ENCODE measurements around the gene SSBP2. TPM values are rescaled to one million over a fixed set of nuclear protein-coding genes. Genes with fewer than 3 reads are reported as not detected.

The SSBP2 gene
- 9.0 and 21.7 TPM in 2 replicates for total RNA-seq

- DNase-seq (ENCODE audit: low read depth in 2 of 2), result peak; percentile 98 to 99
Observed at GRCh38 chr5:81751009-81751835, at the start of gene SSBP2. Gene SSBP2, minus strand, starts transcription at chr5:81751097. Its CDS starts 55 bp downstream, at chr5:81751042.

- DNase-seq (ENCODE audit: low read depth in 2 of 2), result no peak
Observed at GRCh38 chr5:81795666-81796065, 44.8 kb upstream of the SSBP2 start.

- DNase-seq (ENCODE audit: low read depth in 2 of 2), result no peak
Observed at GRCh38 chr5:81794226-81794625, 43.3 kb upstream of the SSBP2 start.

GRCh38 chr5:81790336-81790735 is 39.4 kb upstream of the SSBP2 start:
- no peak for DNase-seq (ENCODE audit: low read depth in 2 of 2)

DNA sequence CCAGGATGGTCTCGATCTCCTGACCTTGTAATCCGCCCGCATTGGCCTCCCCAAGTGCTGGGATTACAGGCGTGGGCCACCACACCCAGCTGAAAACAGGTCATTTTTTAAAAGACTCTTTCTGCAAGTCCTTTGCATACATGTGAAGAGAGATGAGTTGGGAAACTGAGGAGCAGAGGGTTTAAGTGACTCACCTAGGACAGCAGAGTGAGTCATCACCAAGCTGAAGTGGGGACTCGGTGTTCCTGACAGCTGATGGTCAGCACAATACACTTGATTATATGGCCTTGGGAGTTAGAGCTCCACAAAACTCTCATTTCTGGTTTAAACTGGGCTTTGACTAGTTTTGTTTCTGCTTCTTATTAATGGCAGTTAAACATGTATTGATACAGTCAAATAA is 38.1 kb upstream of the SSBP2 start:
- peak in 1 of 2 donors; percentile 43 for DNase-seq (ENCODE audit: low read depth in 2 of 2)

DNA sequence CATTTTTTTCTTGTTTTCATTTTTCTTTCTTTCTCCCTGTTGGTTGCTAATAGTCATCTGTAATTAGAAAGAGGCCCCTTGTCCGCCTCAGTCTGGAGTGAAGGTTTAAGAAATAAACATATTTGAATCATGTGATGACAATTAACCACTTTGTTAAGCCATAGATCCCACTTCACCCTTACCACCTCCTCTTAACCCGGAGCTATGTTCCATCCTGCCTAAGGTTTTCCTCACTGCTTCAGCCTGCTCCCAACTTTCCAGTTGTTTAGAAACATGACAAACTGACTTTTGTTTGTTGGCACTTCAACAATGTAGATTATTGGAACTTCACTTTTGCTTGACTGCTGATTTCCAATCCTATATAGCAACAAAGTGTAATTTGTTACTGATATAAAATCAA is 37.4 kb upstream of the SSBP2 start:
- no peak for DNase-seq (ENCODE audit: low read depth in 2 of 2)

DNA sequence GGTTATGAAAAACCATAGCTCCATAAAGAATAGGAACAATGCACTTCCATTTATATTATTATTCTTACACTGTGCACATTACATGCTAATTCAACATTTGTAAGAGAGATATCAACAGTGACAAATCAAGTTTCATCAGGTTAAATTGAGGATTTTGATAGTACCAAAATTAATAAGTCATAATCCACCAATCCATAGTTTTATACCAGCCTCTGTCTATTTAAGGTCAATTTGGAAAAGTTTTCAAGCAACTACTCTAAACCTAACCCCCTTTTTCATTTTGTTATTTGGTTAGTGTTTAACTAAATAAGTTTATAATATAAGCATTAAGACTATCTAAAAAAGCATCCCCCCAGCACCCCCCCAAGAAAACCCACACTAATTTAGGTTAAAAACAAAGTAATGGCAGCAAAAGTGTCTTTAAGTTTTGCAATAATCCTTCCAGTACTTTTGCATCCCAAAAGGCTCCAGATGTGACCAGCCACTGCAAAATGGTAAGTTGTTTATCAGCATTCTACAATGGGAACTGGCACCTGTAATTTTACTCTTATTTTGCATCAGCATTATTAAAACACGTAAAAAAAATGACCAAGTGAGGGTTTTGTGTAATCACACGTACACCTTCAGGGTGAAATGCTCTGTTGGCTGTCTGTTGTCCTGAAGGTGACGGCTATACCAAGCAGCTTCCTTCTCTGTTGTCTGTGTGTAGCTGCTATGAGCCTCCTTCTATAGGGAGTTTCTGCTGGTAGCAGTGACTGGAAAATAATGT is 36.8 kb upstream of the SSBP2 start:
- peak in 1 of 2 donors; percentile 63 for DNase-seq (ENCODE audit: low read depth in 2 of 2)

DNA sequence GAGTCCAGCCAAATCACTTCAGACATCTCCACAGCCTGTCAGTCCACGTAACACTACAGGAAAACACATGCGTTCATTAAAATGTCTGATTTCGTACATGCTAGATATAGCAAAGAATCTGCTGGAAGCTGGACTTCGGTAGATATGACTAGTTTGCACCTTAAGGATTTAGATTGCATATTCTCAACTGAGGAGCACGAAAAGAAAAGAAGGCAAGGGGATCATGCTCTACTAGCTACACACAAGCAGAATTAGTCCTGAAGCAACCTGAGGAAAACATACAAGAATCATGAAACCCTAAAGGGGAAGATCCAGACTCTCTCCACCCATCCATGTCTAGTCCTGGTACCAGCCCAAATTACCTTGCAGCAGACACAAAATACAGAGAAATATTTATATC is 36.1 kb upstream of the SSBP2 start:
- DNase-seq (ENCODE audit: low read depth in 2 of 2), result no peak

GRCh38 chr5:81786496-81786895 is 35.6 kb upstream of the SSBP2 start:
- no peak for DNase-seq (ENCODE audit: low read depth in 2 of 2)

GRCh38 chr5:81785322-81785721 is 34.4 kb upstream of the SSBP2 start:
- DNase-seq (ENCODE audit: low read depth in 2 of 2), result no peak

DNA sequence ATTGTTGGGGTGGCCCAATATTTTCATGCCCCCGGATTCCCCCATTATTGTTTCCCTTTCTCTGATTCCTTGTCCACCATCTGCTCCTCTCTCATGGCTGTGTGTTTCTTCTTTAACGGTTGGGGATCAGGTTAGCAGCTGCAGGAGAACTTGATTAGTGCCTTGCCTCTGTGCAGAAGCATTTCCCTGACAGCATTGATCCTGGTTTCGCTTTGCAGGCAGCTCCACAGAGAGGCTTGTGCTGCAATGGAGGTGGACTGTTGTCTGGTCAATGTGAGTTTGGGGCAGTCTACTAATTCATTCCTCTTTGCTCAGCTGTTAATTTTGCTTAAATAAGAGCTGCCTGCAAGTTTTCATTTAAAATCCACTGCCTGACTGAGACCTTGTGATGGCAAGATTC is 32.5 kb upstream of the SSBP2 start:
- no peak for DNase-seq (ENCODE audit: low read depth in 2 of 2)

DNA sequence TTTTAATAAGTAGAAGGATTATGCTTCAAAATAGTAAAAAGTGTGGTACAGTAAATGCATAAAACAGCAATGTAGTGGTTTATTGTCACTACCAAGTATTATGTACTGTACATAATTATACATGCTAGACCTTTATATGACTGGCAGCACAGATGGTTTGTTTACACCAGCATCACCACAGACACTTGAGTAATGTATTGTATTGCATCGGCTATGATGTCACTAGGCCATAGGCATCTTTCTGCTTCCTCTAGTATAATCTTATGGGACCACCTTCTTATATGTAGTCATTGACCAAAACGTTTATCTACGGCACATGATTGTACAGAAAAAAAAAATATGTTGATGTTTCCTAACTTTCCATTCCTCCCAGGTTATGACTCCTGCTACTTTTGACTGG is 31.9 kb upstream of the SSBP2 start:
- no peak for DNase-seq (ENCODE audit: low read depth in 2 of 2)

DNA sequence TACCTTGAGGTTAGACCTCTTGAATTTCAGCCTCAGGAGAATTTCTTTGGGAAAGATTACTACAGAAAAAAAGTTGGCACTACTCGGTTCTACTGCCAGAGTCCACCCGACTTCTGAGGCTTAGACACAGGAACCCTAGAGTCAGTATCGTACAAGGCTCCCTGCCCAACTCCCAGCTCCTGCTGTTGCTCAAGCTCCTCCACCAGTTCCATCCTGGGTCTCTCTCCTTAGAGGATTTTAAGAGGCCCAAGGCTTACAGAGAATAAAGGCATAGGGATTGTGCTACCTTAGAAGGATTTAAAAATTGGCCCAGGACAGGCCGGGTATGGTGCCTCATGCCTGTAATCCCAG is 29.0 kb upstream of the SSBP2 start:
- DNase-seq (ENCODE audit: low read depth in 2 of 2), result no peak

DNA sequence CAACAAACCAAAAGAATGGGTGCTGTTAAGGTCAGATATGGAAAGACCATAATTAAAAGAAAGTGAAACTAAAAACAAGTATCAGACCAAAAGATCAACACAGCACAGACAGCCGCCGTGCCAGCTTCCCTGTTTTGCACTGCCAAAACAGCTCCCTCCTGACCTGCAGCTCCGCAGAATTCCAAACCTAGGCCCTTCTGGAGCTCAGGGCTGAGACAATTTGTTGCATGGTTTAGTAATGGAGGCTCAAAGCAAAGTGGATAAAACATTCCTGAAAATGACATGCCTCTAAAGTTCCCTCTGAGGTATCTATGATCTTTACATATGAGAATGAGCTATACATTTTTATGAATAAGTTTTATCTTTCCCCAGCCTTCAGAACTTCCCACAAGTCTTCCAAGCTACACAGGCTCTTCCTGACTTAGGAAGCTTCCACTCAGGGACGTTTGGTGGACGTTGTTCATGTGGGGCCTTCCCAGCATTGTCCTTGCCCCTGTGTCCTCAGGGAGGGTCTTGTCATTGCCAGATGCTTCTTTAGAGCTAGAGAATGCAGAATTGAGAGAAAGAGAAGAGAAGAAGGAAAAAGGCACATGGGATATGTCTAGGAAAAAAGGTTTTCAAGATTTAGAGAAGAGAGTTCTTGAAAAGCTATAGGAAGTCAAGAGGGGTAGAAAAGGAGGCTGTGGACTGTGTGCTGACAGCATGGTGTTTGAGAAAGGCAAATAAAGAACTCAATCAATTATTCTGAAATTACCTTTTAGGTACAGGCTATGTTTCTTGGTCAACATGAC is 28.4 kb upstream of the SSBP2 start:
- peak; percentile 58 to 61 for DNase-seq (ENCODE audit: low read depth in 2 of 2)

- DNase-seq (ENCODE audit: low read depth in 2 of 2), result peak in 1 of 2 donors; percentile 60
Observed at GRCh38 chr5:81778642-81779041, 27.7 kb upstream of the SSBP2 start.

DNA sequence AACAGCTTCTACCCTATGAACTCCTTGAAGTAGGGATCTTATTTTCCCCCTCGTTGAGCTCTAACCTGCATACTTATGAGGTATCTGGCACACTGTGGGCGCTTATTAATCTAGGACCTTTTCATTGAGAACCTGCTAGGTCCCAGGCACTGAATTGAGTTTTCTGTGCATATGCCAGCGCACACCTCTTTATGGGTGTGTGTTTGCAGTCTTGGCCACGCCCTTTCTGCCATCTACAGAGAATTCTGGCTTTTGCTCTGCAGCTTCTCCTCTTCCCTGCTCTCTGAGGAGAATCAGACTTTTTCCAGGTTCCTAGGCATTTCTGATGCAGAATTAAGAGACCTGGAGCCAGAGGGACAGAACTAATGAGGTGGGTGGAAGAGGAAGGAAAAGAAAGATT is 25.4 kb upstream of the SSBP2 start:
- no peak for DNase-seq (ENCODE audit: low read depth in 2 of 2)

DNA sequence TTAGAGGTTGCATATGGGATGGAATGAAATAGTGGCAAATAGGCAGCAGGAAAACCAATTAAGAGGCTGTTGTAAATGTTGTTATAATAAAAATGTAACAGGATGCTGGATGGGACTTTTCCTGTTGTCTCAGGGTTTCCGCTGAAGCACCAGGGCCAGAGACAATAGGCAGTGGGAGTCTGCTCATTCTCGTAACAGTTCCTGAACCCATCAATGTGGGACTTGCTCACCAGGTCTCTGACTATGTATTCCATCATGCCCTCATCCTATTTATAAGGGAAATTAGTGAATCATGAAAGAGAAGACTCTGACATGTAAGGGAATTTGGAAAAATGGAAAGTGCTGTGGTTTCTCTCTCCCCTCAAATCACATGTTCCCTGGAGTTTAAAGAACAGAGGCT is 23.5 kb upstream of the SSBP2 start:
- DNase-seq (ENCODE audit: low read depth in 2 of 2), result peak; percentile 91 to 98

GRCh38 chr5:81773574-81773973 is 22.7 kb upstream of the SSBP2 start:
- DNase-seq (ENCODE audit: low read depth in 2 of 2), result no peak

DNA sequence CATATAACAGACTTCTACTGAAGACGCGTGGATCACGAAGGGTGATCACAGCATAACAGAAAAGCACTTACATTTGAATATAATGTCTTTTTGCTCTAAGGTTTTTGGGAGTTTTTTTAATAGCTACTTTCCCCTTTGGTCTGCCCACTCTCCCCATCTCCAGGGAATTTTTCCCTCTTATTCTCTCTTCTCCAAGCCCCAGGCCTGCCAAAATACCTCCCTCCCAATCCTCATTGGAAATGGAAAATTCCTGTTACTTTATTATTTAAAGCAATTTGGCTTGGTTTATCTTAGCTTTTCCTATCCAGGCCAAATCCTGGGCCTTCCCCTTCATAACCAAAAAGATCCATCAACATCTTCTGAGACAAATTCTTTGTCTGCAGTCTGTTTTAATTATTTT is 22.3 kb upstream of the SSBP2 start:
- no peak for DNase-seq (ENCODE audit: low read depth in 2 of 2)

GRCh38 chr5:81772488-81772887 is 21.6 kb upstream of the SSBP2 start:
- DNase-seq (ENCODE audit: low read depth in 2 of 2), result no peak

DNA sequence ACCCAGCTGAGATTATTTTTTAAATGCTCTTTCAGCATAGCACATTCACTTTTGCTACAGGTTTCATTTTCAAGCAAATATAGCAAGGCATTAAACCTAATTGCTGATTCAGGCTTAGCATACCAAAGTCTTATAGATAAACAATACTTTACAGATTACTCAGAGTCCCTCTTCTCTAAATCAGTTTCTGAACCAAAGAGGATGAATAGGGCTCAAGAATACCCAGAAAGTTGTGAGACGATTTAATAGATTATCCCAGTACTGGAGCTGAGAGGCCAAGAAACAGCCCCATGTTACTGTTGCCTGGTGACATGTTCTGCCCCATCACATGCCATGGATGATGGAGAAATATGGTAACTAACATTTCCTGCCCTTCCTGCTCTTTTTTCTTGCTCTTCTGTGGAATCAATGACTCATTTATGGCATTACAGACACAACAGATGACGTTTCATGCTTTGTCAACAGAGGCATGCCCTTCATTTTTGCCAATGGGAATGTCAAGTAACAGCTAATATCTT is 18.1 kb upstream of the SSBP2 start:
- peak; percentile 98 to 99 for DNase-seq (ENCODE audit: low read depth in 2 of 2)

DNA sequence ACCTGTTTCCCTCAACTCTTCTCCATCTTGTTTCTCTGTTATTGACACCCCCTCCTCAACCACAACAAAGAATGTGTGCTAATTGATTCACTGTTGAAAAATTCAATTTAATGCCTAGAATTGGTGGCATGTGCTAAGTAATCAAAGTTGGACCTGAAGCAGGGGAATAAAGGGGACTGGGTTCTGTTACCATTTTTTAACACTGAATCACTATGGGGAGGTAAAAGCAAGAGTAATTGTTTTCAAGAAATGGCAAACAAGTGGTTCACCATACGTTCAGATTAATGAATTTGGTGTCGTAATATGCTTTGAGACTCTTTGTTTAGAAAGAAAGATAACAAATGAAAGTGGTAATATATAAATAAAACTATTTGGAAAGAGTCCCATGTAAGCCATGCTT is 17.0 kb upstream of the SSBP2 start:
- no peak for DNase-seq (ENCODE audit: low read depth in 2 of 2)

Data from dermis microvascular lymphatic vessel endothelial cell (primary cell).